CD8-positive, alpha-beta memory T cell (primary cell): ENCODE data around the gene PRPSAP1. TPM values are rescaled to one million over a fixed set of nuclear protein-coding genes. Genes with fewer than 3 reads are reported as not detected.
A peak's percentile ranks its signal among the peaks of the same experiment; 100 is the strongest.

Experiments
- CTCF ChIA-PET: fragments of 350-600 bp; sonication (Branson Sonifier 250); formaldehyde crosslinking; loops from one replicate; lab custom pipeline; 2021; ENCODE audit warnings: antibody characterized with exemption; lab: Charles Lee
- POLR2A ChIA-PET: fragments of 350-600 bp; sonication (Branson Sonifier 250); formaldehyde crosslinking; loops from one replicate; lab custom pipeline; 2021; ENCODE audit warnings: antibody characterized with exemption; lab: Charles Lee
- DNase-seq, 5 donors: peaks; one replicate each; pipeline versions ENCODE4 v3.0.0 to v3.0.0-alpha.2; 2020 to 2022; ENCODE audit warnings: mixed read lengths in 1 of 5
- H3K27ac ChIP-seq: one replicate; pipeline ENCODE4 v1.7.0; 2013; ENCODE audit warnings: low read depth, mild to moderate bottlenecking, low read length, moderate library complexity
- H3K27me3 ChIP-seq: 2 replicates; pipeline ENCODE4 v1.7.0; 2013; ENCODE audit warnings: low read length, mild to moderate bottlenecking; ENCODE audit not compliant: insufficient read depth, poor library complexity, severe bottlenecking
- H3K36me3 ChIP-seq: 2 replicates; pipeline ENCODE4 v1.7.0; 2013; ENCODE audit warnings: mild to moderate bottlenecking, low read length, moderate library complexity; ENCODE audit not compliant: insufficient read depth
- H3K4me1 ChIP-seq: 2 replicates; pipeline ENCODE4 v1.7.0; 2013; ENCODE audit warnings: mild to moderate bottlenecking, low read length, moderate library complexity; ENCODE audit not compliant: insufficient read depth
- H3K4me3 ChIP-seq: 2 replicates; pipeline ENCODE4 v1.7.0; 2013; ENCODE audit warnings: mild to moderate bottlenecking, low read length
- H3K9me3 ChIP-seq: 2 replicates; pipeline ENCODE4 v1.7.0; 2013; ENCODE audit warnings: mild to moderate bottlenecking, low read length
- H3K27ac Mint-ChIP-seq, 8 donors: one replicate each; pipeline ENCODE4 v1.8.0; 2020 to 2021; ENCODE audit warnings: mixed read lengths in 8 of 8, mild to moderate bottlenecking in 6 of 8, inconsistent platforms in 3 of 8, moderate library complexity in 3 of 8
- H3K27me3 Mint-ChIP-seq, 2 donors: one replicate each; pipeline ENCODE4 v1.8.0; 2020 to 2021; ENCODE audit warnings: mixed read lengths in 2 of 2, mild to moderate bottlenecking in 1 of 2, moderate library complexity in 1 of 2
- H3K36me3 Mint-ChIP-seq, 3 donors: one replicate each; pipeline ENCODE4 v1.8.0; 2020 to 2021; ENCODE audit warnings: mixed read lengths in 3 of 3, inconsistent platforms in 1 of 3, mild to moderate bottlenecking in 1 of 3
- H3K4me1 Mint-ChIP-seq, 3 donors: one replicate each; pipeline ENCODE4 v1.8.0; 2020 to 2021; ENCODE audit warnings: mixed read lengths in 3 of 3, inconsistent platforms in 1 of 3, mild to moderate bottlenecking in 1 of 3
- H3K4me3 Mint-ChIP-seq, 7 donors: one replicate each; pipeline ENCODE4 v1.8.0; 2020 to 2021; ENCODE audit warnings: mixed read lengths in 7 of 7, mild to moderate bottlenecking in 6 of 7, moderate library complexity in 4 of 7, inconsistent platforms in 2 of 7
- H3K9me3 Mint-ChIP-seq, 5 donors: one replicate each; pipeline ENCODE4 v1.8.0; 2020 to 2022; ENCODE audit warnings: mixed read lengths in 5 of 5, mild to moderate bottlenecking in 3 of 5, moderate library complexity in 2 of 5, inconsistent platforms in 1 of 5
- polyA plus RNA-seq: library from polyadenylated mRNA; unstranded; fragments of 300-500 nt; fragmentation: Illumina TruSeq; gene quantifications from one replicate; pipeline ENCODE4 v1.2.3, GENCODE V29; 2021
- total RNA-seq, 2 experiments: library from RNA; stranded (reverse); gene quantifications; one replicate each; pipeline ENCODE4 v1.2.3, GENCODE V29; 2021

Gene PRPSAP1
- total and polyA plus RNA-seq, 3 experiments from 2014 or later, result 46.9 to 63.3 (median 48.3) TPM

DNA sequence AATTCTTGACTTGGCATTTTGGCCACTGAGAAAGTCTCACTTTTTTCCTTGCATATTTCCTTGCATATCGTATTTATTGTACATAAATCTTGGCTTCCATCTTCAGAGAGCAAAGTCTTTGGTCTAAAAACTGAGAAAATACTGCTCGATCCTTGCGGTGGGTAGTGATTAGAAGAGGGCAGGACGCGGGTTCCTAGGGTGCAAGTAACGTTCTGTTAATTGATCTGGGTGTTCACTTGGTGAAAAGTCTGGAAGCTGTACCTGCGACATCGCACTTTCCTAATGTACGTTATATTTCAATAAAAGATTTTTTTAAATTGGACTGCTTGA, 89.3 kb downstream of the PRPSAP1 start:
- no peaks in the 10 kb centered on the region for H3K27me3 Mint-ChIP-seq
- no peak for DNase-seq

DNA sequence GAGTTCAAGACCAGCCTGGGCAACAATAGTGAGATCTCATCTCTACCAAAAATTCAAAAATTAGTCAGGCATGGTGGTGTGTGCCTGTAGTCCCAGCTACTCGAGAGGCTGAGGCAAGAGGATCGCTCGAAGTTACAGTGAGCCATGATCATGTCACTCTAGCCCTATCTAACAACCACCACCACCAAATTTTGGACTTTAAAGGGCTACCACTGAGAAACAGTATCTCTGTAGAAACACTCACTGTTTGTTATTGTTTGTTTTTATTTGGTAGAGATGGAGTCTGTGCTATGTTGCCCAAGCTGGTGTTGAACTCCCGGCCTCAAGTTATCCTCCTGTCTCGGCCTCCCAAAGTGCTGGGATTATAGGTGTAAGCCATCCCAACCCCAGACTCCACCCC, 89.8 kb downstream of the PRPSAP1 start:
- Histone ChIP-seq H3K4me3 (no peak overlapping the region), H3K36me3 (peaks cover 14% of the 10 kb centered on the region), H3K4me1 (peaks cover 58% of the 10 kb centered on the region), H3K27me3 (no peaks in the 10 kb centered on the region), H3K27ac (peak overlapping the region; percentile 21), H3K9me3 (no peaks in the 10 kb centered on the region)
- ChIA-PET CTCF (interaction anchor here (1.1 to 3.0 kb wide), 11 partner anchors 8 to 84 kb away, joined by 3 to 22 read pairs (median 6); no protein-coding TSS in a partner anchor), POLR2A (interaction anchor here (0.6 to 6.4 kb wide), 10 partner anchors 9 to 84 kb away, joined by 3 to 38 read pairs (median 13); partner anchors contain the start of gene RNF157)
- Mint-ChIP-seq H3K9me3 (no peaks in the 10 kb centered on the region), H3K36me3 (peaks cover 0 to 21% (median 6%) of the 10 kb centered on the region in 3 donors), H3K4me1 (peaks cover 46 to 60% (median 46%) of the 10 kb centered on the region in 3 donors), H3K4me3 (peak overlapping the region in 4 of 7 donors; percentile 34 to 92 (median 81)), H3K27me3 (no peaks in the 10 kb centered on the region), H3K27ac (peak overlapping the region; percentile 90 to 96 (median 94))
- no peak for DNase-seq

More for the DNA sequence above, 89.3 kb downstream of the PRPSAP1 start:
- Histone ChIP-seq H3K4me1 (peaks cover 63% of the 10 kb centered on the region), H3K27me3 (no peaks in the 10 kb centered on the region), H3K4me3 (no peak overlapping the region), H3K27ac (peak overlapping the region; percentile 21), H3K9me3 (no peaks in the 10 kb centered on the region), H3K36me3 (peaks cover 19% of the 10 kb centered on the region)
- Mint-ChIP-seq H3K36me3 (peaks cover 0 to 26% (median 6%) of the 10 kb centered on the region in 3 donors), H3K4me1 (peaks cover 51 to 64% (median 51%) of the 10 kb centered on the region in 3 donors), H3K9me3 (no peaks in the 10 kb centered on the region), H3K27ac (peak overlapping the region; percentile 90 to 96 (median 94)), H3K4me3 (peak overlapping the region; percentile 70 to 92 (median 77))
- ChIA-PET POLR2A (interaction anchor here (0.6 to 6.4 kb wide), 21 partner anchors 8 to 229 kb away, joined by 3 to 38 read pairs (median 5); partner anchors contain the start of genes FOXJ1, RNF157 and UBE2O), CTCF (interaction anchor here (0.8 to 3.0 kb wide), 13 partner anchors 8 to 119 kb away, joined by 3 to 22 read pairs (median 4); no protein-coding TSS in a partner anchor)

DNA sequence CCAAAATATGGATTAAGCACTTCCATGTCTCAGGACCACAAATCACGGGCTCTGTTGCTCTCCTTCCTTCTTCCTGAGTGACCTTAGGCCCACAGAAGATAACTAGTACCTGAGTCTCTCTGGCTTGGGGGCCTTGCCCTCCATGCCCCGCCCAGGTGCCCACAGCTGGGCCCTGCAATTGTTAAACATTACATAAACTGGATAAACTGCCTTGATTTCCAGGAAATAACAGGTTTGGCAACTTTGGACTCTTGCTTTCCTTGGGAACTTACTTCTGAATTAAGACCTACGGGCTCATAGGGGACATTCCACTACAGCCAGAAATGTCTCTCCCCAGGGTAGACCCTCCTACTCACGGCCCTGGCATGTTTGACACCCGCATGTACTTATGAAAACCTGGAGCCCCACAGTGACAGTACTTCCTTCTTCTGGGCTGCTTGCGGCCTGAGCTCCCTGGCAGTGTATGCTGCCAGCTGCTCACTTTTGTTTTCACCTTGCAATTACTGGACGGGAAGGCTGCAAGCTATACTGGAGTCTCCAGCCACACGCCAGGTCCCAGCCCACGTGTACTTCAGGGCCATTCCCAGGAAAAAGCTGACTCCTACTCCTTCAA, 90.9 kb downstream of the PRPSAP1 start:
- H3K36me3 Mint-ChIP-seq, result peaks cover 0 to 14% (median 1%) of the 10 kb centered on the region in 3 donors
- CTCF ChIA-PET, result interaction anchor here (1.4 to 3.0 kb wide), 8 partner anchors 8 to 81 kb away, joined by 4 to 22 read pairs (median 7); no protein-coding TSS in a partner anchor
- H3K9me3 Mint-ChIP-seq, result no peaks in the 10 kb centered on the region
- Histone ChIP-seq H3K4me1 (peaks cover 47% of the 10 kb centered on the region), H3K27me3 (no peaks in the 10 kb centered on the region), H3K4me3 (no peak overlapping the region), H3K27ac (no peak overlapping the region), H3K9me3 (no peaks in the 10 kb centered on the region), H3K36me3 (peaks cover 10% of the 10 kb centered on the region)
- peak overlapping the region in 3 of 7 donors; percentile 24 to 56 (median 42) for H3K4me3 Mint-ChIP-seq
- H3K4me1 Mint-ChIP-seq, result peaks cover 37 to 49% (median 39%) of the 10 kb centered on the region in 3 donors
- no peaks in the 10 kb centered on the region for H3K27me3 Mint-ChIP-seq
- POLR2A ChIA-PET, result interaction anchor here (2.7 to 5.0 kb wide), 3 partner anchors 10 to 22 kb away, joined by 11 to 38 read pairs (median 19); partner anchors contain the start of gene RNF157
- peak overlapping the region; percentile 19 to 95 (median 86) for H3K27ac Mint-ChIP-seq
- DNase-seq, result peak in 1 of 5 donors; percentile 29

DNA sequence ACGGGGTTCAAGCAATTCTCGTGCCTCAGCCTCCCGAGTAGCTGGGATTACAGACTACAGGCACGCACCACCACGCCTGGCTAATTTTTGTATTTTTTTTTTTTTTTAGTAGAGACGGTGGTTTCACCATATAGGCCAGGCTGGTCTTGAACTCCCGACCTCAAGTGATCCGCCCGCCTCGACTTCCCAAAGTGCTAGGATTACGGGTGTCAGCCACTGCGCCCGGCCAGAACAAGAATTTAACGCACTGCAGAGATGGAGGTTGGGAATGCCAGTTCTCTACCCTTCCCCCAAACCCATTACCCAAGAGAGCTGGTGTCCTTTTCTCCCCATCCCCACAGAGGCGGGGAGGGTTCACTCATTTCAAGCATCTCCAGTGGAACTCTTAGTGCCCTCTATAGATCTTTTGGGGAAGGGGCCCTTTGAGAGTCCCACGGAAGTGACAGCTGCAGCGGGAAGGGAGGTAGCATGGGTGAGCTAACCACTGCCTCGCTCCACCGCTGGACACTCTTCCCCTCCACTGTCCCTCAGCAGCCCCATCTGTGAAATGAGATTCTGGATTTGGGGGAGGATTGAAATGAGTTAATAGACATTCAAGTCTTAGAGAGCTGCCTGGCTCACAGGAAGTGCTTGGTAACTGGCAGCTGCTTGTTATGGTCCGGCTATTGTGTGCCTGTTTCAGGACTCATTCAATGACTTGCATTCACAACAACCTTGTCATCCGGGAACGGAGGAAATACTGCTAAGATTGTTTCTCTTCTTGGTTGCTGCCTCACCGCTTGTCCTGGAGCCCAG, 92.1 kb downstream of the PRPSAP1 start:
- Mint-ChIP-seq H3K36me3 (peaks cover 1 to 4% (median 3%) of the 10 kb centered on the region in 3 donors), H3K27ac (peak overlapping the region in 5 of 8 donors; percentile 29 to 63 (median 51)), H3K27me3 (no peaks in the 10 kb centered on the region), H3K4me3 (no peak overlapping the region), H3K9me3 (peaks cover 0 to 2% (median 0%) of the 10 kb centered on the region in 5 donors), H3K4me1 (peaks cover 31 to 41% (median 33%) of the 10 kb centered on the region in 3 donors)
- peak in 1 of 5 donors; percentile 24 for DNase-seq
- Histone ChIP-seq H3K4me1 (peaks cover 38% of the 10 kb centered on the region), H3K27ac (no peak overlapping the region), H3K9me3 (no peaks in the 10 kb centered on the region), H3K4me3 (no peak overlapping the region), H3K27me3 (no peaks in the 10 kb centered on the region), H3K36me3 (peaks cover 4% of the 10 kb centered on the region)
- CTCF ChIA-PET, result interaction anchor here (0.6 to 2.8 kb wide), 6 partner anchors 7 to 142 kb away, joined by 3 to 11 read pairs (median 6); no protein-coding TSS in a partner anchor
- POLR2A ChIA-PET, result interaction anchor here (5.0 kb wide), 1 partner anchor 11 kb away, joined by 38 read pairs; no protein-coding TSS in a partner anchor

DNA sequence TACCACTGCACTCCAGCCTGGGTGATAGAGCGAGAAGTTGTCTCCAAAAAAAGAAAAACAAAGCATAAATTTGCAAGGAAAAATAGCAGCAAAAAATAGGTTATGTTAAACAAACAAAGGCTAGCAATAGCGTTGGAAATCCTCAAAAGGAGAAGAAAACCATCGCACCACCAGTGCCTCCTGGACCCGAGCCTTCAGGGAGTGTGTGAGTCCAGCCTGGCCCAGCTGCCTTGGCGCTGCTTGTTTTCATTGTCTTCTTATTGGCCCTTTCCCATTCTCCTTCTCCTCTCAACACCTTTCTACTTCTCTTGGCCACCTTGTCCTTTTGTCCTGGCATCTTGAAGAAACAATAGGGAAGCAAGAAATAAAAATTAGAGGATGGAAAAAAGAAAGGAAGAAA, 93.0 kb downstream of the PRPSAP1 start:
- peaks cover 36 to 48% (median 42%) of the 10 kb centered on the region in 3 donors for H3K4me1 Mint-ChIP-seq

DNA sequence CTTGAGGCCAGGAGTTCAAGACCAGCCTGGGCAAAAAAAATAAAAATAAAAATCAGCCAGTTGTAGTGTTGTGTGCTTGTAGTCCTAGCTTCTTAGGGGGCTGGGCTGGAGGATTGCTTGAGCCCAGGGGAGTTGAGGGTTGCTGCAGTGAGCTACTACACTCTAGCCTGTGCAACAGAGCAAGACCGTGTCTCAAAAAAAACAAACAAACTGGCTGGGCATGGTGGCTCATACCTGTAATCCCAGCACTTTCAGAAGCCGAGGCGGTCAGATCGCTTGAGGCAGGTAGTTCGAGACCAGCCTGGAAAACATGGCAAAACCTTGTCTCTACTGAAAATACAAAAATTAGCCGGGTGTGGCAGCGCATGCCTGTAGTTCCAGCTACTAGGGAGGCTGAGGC, 93.5 kb downstream of the PRPSAP1 start:
- no peak for DNase-seq
- Histone ChIP-seq H3K27ac (no peak overlapping the region), H3K9me3 (no peaks in the 10 kb centered on the region), H3K36me3 (no peaks in the 10 kb centered on the region), H3K4me1 (peaks cover 50% of the 10 kb centered on the region), H3K4me3 (no peak overlapping the region), H3K27me3 (no peaks in the 10 kb centered on the region)
- ChIA-PET POLR2A (interaction anchor here (5.0 kb wide), 1 partner anchor 13 kb away, joined by 38 read pairs; no protein-coding TSS in a partner anchor), CTCF (interaction anchor here (1.0 to 2.8 kb wide), 2 partner anchors 15 to 19 kb away, joined by 3 to 11 read pairs; no protein-coding TSS in a partner anchor)
- Mint-ChIP-seq H3K4me3 (no peak overlapping the region), H3K36me3 (peaks cover 0 to 3% (median 1%) of the 10 kb centered on the region in 3 donors), H3K27me3 (no peaks in the 10 kb centered on the region), H3K9me3 (peaks cover 0 to 2% (median 0%) of the 10 kb centered on the region in 5 donors), H3K4me1 (peaks cover 40 to 53% (median 47%) of the 10 kb centered on the region in 3 donors), H3K27ac (no peak overlapping the region)

More for the DNA sequence above, 93.0 kb downstream of the PRPSAP1 start:
- Mint-ChIP-seq H3K9me3 (peaks cover 0 to 2% (median 0%) of the 10 kb centered on the region in 5 donors), H3K27ac (peak overlapping the region in 3 of 8 donors; percentile 40 to 61 (median 53)), H3K27me3 (no peaks in the 10 kb centered on the region), H3K36me3 (peaks cover 0 to 3% (median 1%) of the 10 kb centered on the region in 3 donors), H3K4me3 (no peak overlapping the region)
- CTCF ChIA-PET, result interaction anchor here (1.8 to 2.8 kb wide), 2 partner anchors 19 to 81 kb away, joined by 7 to 11 read pairs; no protein-coding TSS in a partner anchor
- Histone ChIP-seq H3K27ac (no peak overlapping the region), H3K9me3 (no peaks in the 10 kb centered on the region), H3K4me1 (peaks cover 45% of the 10 kb centered on the region), H3K27me3 (no peaks in the 10 kb centered on the region), H3K4me3 (no peak overlapping the region), H3K36me3 (no peaks in the 10 kb centered on the region)
- DNase-seq, result no peak
- POLR2A ChIA-PET, result interaction anchor here (5.0 kb wide), 1 partner anchor 12 kb away, joined by 38 read pairs; no protein-coding TSS in a partner anchor
